GM19193 (cell line): ENCODE measurements around the gene TBC1D14.

ENCODE experiments used
- POLR2A ChIP-seq: IDR thresholded peaks from 4 replicates; pipeline ENCODE4 v1.6.1; 2011; ENCODE audit not compliant: insufficient read depth, insufficient read length; ENCODE audit errors: extremely low read depth

The TBC1D14 gene

DNA sequence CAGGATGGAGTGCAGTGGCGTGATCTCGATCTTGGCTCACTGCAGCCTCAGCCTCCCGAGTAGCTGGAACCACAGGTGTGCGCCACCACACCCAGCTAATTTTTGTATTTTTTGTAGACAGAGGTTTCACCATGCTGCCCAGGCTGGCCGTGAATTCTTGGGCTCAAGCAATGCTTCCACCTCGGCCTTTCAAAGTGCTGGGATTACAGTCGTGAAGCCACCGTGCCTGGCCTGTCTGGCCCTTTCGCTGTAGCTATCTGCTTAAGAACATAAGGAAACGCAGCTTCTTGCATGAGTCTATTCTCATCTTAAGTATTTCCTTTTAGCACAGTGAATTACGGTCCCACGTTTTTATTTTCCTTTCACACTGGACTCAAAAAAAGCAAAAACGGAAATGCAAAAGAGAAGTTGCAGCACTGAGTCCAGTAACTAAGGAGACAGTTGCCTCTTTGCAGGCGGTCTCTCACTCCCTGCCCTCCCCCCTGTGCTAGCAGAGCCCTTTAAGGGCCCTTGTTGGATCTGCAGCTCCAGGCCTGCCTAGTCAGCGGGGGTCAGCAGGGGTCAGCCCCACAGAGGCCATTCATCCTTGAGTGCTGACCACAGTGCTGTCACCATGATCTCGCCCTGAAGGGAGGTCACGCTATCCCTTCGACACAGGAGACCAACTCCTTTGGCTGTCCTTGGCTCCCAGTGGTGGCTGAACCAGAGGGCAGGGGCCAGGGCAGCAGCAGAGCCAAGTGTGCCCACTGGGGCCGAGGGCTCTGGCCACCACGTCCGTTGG lies 21.8 kb upstream of the TBC1D14 start:
- TF ChIP-seq POLR2A = no peak

DNA sequence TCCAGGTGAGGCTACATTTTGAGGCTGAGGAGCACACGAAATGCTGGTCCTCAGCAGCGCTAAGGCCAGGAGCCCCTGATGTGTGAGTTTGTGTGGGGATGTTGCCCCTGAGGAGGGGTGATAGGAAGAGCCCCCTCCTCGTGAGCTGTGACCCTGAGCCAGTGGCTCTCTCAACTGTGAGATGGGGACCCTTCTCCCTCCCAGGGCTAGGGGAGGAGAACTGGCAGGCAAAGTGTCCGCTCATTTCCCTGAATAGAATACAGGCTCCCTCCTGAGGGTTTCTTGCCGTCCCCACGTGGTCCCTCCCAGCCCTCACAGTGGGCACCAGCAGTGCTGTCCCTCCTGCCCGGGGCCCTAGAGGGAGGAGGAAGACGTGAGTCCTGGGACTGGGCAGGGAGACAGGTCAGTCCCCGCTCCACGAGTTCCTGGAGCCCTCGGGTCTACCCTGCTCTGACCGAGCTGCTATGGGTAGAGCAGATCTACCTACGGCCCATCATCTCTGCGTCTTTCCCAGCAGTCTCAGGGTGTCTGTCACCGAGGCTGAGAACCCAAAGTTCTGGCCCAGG lies 21.0 kb upstream of the TBC1D14 start:
- no peak for TF ChIP-seq POLR2A

DNA sequence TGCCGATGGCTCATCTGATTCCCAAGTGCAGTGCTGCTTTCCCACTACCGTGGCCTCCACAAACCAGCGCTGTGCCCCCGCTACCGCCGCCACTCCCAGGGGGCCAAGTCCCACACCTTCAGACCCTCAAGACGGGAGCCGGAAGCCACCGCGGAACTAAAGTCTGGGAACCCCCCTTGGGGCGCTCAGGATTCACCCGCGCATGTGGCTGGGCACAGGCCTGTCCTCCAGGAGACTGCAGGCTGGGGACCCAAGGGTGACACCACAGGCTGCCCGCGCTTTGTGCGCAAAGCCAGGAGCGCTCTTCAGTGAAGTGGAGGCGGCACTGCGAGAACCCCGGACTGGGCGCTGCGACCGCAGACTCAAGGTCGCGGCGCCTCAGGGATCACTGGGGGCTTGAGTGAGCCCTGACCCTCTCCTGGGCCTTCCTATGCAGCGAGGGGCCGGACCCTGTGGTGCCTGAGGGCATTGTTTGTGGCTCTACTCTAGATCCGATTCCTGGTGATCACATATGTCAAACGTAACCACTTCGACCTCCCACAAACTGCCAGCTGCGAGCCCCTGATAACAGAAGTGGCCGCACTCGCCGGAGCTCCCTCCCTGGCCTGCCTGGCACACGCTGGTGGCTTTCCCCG lies 20.4 kb upstream of the TBC1D14 start:
- no peak for TF ChIP-seq POLR2A

DNA sequence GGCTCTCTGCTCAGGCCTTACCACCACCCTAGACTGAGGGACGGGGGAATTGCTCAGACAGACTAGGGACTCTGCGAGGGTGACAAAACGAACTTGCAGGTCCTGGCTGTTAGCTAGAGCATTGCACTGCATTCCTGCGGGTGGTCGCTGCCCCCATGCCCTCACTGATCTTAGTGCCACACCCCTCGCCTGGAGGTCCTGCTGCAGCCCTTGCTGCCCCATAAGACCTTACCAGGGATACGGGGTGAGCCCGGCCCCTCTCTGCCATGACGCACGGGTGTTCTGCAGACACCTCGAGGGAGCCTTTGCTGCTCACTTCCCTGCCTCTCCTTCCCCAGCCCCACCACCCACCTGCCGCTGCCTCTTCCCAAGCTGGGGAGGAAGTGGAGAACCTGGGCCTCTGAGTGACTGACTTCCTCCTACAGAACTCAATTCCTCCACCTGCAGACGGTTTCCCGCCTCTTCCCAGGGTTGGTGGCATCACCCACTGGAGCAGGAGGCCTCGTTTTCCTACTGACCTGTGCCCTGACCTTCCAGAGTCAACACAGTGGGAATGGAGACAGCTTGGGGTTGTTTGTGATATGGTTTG lies 19.8 kb upstream of the TBC1D14 start:
- no peak for TF ChIP-seq POLR2A

DNA sequence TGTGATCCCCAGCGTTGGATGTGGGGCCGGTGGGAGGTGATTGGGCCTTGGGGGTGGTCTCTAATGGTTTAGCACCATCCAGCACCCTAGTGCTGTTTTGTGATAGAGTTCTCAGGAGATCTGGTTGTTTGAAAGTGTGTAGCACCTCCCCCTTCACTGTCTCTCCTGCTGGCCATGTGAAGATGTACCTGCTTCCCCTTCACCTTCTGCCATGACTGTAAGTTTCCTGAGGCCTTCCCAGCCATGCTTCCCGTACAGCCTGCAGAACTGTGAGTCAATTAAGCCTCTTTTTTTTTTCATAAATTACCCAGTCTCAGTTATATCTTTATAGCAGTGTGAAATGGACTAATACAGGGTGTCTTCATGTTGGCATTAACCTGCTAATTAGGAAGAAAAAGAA lies 19.3 kb upstream of the TBC1D14 start:
- TF ChIP-seq POLR2A = no peak

DNA sequence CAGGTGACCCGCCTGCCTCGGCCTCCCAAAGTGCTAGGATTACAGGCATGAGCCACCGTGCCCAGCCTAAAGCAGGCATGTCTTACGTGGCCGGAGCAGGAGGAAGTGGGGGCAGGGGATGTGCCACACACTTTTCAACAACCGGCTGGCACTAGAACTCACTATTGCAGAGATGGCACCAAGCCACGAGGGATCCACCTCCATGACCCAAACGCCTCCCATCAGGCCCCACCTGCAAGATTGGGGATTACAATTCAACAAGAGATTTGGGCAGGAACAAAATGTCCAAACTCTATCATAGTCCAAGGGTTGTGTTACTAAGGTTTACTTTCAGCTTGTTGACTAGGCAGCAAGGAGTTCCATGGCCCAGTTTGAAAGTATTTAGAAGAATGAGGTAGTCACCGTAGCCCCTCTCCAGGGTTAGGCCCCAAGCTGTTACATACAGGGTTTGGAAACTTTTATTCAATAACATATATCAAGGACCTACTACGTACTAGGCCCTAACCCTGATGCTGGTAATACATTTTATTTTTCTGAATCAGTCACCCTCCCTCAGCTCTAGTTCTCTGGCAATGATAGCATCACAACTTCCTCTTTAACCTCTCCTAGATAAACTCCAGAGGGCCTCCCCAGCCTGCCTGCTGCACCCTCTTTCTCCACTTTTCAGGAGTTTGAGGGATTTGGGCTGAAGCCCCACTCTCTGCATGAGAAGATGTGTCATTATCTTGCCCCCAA lies 18.0 kb upstream of the TBC1D14 start:
- TF ChIP-seq POLR2A = no peak

DNA sequence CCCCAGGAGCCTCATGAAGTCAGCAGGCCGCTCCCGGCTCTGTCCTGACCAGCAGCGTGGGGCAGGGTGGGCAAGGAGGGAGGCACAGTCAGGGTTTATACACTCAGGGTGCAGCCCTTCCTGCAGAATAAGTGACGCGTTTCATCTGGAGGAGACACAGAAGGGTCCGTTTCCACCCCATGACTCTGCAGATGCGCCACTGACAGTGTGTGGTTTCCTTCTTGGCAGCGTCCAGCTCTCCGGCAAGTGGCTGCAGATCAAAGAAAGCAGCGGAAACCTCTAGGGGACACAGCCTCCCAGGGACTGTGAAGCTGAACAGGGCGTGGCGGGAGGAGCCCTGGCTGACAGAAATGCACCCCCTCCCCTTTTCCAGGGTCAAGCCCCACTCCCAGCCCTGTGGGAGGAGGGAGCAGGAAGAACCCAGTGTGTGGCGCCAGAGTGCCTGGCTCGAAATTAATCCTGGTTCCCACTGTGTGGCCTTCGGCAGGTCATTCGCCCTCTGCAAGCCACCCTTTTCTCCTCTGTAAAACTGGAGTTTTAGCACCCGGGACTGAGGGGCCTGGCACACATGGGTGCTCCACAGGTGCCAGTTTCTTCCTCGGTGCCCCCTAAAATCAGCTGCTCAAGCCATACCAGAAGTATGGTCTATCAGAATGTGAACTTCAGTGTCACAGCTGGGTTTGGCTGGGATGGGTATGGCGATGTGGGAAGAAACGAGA lies 17.3 kb upstream of the TBC1D14 start:
- TF ChIP-seq POLR2A = no peak

DNA sequence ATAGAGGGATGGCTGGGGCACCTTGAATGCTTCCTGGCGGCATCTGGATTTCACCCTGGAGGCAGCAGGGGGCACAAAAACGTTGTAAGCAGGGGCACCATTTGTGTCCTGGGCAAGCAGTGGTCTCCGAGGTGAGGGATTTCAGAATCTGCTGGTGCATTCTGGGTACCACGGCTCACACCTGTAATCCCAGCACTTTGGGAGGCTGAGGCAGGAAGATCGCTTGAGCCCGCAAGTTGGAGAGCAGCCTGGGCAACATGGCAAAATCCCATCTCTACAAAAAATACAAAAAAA lies 16.8 kb upstream of the TBC1D14 start:
- TF ChIP-seq POLR2A = no peak

DNA sequence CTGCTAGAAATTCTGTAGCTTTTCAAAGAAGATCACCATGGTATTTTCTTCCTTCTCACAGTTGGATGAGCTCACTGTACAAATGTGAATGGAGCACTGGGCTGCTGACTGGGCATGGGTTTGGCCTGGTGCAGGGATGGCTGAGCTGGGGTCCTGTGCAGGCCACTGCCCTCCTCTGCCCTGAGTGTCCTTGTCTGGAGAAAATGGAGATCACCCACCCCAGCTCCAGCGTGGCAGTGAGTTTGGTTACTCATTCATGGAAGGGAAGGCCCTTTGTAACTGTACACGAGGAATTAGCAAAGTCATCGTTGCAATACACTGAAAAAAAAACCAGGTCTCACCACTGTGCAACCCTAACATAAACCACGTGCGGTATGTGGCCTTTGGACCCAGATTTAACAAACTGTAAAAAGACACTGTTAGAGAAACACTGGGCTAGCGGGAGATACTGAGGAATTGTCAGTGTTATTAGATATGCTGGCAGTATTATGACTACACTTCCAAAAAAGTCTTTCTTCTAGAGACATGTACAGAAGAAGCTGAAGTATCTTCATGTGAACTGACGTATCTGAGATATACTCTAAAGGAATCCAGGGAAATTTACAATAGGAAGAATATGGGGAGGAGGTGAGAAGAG lies 16.1 kb upstream of the TBC1D14 start:
- no peak for TF ChIP-seq POLR2A

DNA sequence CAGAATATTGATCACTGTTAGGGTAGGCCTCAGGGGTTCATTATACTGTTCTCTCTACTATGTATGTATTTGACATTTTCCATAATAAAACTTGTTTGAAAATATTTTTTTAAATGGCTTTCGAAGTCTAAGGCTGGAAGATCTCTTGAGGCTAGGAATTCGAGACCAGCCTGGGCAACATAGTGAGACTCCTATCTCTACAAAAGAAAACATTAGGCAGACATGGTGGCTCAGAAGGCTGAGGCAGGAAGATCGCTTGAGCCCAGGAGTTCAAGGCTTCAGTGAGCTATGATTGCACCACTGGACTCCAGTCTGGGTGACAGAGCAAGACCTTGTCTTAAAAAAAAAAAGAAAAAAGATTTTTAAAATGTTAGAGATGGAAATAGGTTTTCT lies 15.5 kb upstream of the TBC1D14 start:
- TF ChIP-seq POLR2A = no peak

DNA sequence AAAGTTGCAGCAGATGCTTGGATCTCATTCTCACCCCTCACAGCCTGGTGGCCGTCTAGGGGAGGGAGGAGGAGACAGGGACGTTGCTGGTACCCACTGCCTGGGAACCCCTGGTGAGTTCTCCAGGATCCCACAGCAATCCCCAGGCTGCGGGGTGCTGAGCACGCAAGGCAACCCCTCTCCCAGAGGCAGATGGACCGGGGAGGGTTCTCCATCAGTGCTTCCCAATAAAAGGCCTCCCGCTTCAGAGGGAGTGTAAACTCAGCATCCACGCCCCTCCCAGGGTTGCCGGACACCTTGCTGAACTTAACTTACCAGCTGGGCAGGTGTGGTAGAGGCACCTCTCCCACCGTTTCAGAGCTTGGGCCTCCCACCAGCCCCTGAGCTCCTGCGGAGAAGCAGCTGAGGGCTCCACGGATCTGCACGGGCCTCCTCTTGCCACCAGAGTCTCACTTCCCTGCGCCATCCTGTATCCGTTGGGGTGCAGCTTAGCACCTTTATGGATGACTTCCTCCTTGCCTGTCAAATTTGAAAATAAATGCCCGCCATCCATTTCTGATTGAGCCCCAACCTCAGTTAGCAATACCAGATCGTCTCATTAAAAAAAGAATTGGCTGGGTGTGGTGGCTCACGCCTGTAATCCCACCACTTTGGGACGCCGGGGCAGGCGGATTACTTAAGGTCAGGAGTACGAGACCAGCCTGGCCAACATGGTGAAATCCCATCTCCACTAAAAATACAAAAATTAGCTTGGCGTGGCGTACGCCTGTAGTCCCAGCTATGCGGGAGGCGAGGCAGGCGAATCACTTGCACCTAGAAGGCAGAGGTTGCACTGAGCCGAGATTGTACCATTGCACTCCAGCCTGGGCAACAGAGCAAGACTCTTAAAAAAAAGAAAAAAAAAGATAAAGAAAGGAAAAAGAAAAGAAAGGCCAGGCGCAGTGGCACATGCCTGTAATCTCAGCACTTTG lies 14.8 kb upstream of the TBC1D14 start:
- TF ChIP-seq POLR2A = no peak

DNA sequence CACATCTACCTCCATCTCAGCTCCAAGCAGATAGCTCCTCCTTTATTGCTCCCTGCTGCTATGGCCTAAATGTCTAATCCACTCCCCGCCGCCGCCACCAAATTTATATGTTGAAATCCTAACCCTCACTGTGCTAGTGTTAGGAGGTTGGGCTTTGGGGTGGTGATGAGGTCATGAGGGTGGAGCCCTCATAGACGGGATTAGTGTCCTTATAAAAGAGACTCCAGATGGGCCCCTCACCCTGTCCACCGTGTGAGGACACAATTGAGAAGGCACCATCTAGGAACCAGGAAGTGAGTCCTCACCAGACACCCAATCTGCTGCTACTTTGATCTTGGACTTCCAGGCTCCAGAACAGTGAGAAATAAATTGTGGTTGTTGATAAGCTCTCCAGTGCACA lies 13.6 kb upstream of the TBC1D14 start:
- TF ChIP-seq POLR2A = no peak

DNA sequence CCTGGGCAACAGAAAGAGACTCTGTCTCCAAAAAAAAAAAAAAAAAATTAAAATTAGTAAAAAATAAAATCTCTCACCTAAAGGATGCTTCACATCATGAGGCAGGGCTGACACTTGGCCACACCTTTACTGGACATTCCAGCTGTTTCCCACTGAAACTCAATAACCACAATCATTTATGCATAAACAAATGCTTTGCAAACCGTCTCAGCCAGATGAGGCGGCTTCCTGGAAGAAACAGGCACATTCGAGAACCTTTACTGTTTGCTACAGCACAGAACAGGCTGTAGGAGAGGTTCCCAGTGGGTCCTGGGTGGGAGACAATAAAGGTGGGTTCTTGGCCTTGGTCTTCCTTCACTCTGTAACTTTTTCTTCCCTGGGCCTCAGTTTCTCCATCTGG lies 10.9 kb upstream of the TBC1D14 start:
- TF ChIP-seq POLR2A = no peak

DNA sequence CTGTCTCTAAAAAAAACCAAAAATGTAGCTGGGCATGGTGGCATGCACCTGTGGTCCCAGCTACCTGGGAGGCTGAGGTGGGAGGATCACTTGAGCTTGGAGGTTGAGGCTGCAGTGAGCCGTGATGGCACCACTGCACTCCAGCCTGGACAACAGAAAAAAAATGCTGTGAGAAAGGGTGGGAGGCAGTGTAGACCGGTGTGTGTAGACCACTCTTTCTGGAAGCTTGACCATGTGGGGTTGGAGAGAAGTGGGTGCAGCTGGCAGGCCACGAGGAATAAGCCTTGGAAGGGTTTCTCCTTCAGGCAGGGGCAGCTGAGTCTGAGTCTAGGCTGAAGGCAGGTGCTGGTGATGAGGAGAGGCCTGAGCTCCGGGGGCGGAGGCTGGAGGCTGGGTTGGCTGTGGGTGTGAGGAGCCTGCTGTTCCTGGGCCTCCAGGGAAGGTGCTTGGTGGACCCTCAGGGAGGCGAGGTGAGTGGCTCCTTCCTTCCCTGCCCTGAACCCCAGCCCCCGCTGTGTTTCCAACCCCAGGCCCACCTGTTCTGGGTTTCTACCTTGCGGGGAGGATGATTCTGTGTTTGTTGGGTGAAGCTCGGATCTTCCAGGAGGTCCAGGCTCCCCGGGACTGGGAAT lies 9.3 kb upstream of the TBC1D14 start:
- TF ChIP-seq POLR2A = no peak
